Measurements from ENCODE around the gene PTPRM.

DNA sequence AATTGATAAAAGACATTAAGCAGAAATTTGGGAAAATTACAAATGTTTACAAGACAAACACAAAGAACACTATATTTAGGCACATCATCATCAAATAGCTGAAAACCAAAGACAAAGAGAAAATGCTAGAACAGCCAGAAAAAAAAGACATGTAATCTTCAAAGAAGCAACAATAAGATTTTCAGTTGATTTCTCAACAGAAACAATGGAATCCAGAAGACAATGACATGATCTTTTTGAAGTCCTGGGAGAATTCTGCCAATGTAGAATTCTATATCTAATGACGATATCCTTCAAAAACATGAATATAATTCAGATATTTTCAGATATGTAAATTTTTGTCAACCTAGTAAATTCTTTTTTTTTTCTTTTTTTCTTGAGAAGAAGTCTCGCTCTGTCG, 179.0 kb downstream of the PTPRM start:
- no peak for TF ChIP-seq POLR2AphosphoS5 (IDR thresholded peaks at IDR 0.05; ENCODE audit: low read depth, low read length)
- TF ChIP-seq TAF1 (IDR thresholded peaks at IDR 0.05; ENCODE audit: borderline replicate concordance, low read depth, low read length), result no peak

All from GM12892 (cell line).